ENCODE measurements around the gene TAAR8. TPM values are rescaled to one million over a fixed set of nuclear protein-coding genes. Genes with fewer than 3 reads are reported as not detected.
"Not testable (repeated sequence)": the region's sequence is repeated elsewhere in the genome, so short reads cannot be mapped to it uniquely, and the experiment has no call there.

Gene TAAR8
- total RNA-seq, 1 donor from 2014 or later, result not detected

DNA sequence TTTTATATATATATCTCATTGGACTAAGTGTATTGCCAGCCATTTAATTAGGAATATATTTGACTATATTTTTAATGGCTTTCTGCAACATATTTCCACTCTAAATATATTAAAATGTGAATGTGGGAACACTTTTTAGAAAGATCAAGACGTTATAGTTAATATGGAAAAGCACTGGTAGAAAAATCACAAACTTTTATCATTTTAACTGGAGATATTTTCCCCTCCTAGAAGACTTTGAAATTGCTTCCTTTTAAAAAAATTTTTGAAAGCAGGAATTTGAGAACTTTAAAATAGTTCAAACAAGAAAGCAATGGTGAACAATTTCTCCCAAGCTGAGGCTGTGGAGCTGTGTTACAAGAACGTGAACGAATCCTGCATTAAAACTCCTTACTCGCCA, 14.5 kb upstream of the TAAR8 start, which contains the start of gene TAAR9:
TSS of gene TAAR9 (plus strand) at position 301 of the 400 bp plus-strand sequence. CDS start at position 314, 13 bp downstream.
- H3K4me3 ChIP-seq (ENCODE audit: low read length in 3 of 3), result no peak within 1 kb of the TSS
- H3K9ac ChIP-seq (ENCODE audit: low read depth in 1 of 3, low read length in 3 of 3), result no peak within 1 kb of the TSS
- no peaks in the 10 kb centered on the region for H3K4me1 ChIP-seq (ENCODE audit: control insufficient read depth in 3 of 3, insufficient read depth in 3 of 3, low read length in 3 of 3)
- no peaks in the 10 kb centered on the region for H3K9me3 ChIP-seq (ENCODE audit: control insufficient read depth in 3 of 3, low read length in 3 of 3)
- no peaks in the 10 kb centered on the region for H3K36me3 ChIP-seq (ENCODE audit: control insufficient read depth in 3 of 3, insufficient read depth in 3 of 3, low read length in 3 of 3)
- H3K27ac ChIP-seq (ENCODE audit: low read depth, low read length), result no peak within 1 kb of the TSS
- H3K27me3 ChIP-seq (ENCODE audit: control insufficient read depth in 3 of 3, insufficient read depth in 3 of 3, low read length in 3 of 3), result peaks cover 0 to 5% (median 3%) of the 10 kb centered on the region in 3 donors

DNA sequence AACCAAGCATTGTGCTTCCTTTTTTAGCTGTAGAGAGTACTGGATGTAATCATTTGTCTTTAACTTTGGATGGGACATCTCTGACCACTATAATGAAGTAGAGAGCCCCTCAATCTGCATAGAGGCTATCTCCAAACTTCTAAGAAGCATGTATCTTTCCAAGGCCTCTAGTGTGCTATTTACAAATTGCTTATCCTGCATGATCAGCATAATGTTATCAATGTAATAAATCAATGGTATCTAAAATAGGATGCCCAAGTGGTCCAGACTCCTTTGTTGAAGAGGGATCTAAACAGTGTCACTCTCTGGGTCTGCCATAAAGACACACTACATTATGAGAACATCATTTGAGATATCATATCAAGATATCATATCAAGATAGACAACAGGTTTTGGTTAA, 7.6 kb upstream of the TAAR8 start:
- no peaks in the 10 kb centered on the region for H3K4me1 ChIP-seq (ENCODE audit: control insufficient read depth in 3 of 3, insufficient read depth in 3 of 3, low read length in 3 of 3)
- H3K27ac ChIP-seq (ENCODE audit: low read depth, low read length), result no peak overlapping the region
- H3K4me3 ChIP-seq (ENCODE audit: low read length in 3 of 3), result no peak overlapping the region
- peaks cover 0 to 2% (median 0%) of the 10 kb centered on the region in 3 donors for H3K27me3 ChIP-seq (ENCODE audit: control insufficient read depth in 3 of 3, insufficient read depth in 3 of 3, low read length in 3 of 3)
- no peaks in the 10 kb centered on the region for H3K9me3 ChIP-seq (ENCODE audit: control insufficient read depth in 3 of 3, low read length in 3 of 3)
- no peaks in the 10 kb centered on the region for H3K36me3 ChIP-seq (ENCODE audit: control insufficient read depth in 3 of 3, insufficient read depth in 3 of 3, low read length in 3 of 3)
- H3K9ac ChIP-seq (ENCODE audit: low read depth in 1 of 3, low read length in 3 of 3), result no peak overlapping the region

- no peak overlapping the region for H3K4me3 ChIP-seq (ENCODE audit: low read length in 3 of 3)
- no peak overlapping the region for H3K9ac ChIP-seq (ENCODE audit: low read depth in 1 of 3, low read length in 3 of 3)
- H3K9me3 ChIP-seq (ENCODE audit: control insufficient read depth in 3 of 3, low read length in 3 of 3), result no peaks in the 10 kb centered on the region
- no peaks in the 10 kb centered on the region for H3K4me1 ChIP-seq (ENCODE audit: control insufficient read depth in 3 of 3, insufficient read depth in 3 of 3, low read length in 3 of 3)
- H3K27me3 ChIP-seq (ENCODE audit: control insufficient read depth in 3 of 3, insufficient read depth in 3 of 3, low read length in 3 of 3), result peaks cover 0 to 7% (median 5%) of the 10 kb centered on the region in 3 donors
- H3K36me3 ChIP-seq (ENCODE audit: control insufficient read depth in 3 of 3, insufficient read depth in 3 of 3, low read length in 3 of 3), result no peaks in the 10 kb centered on the region
- no peak overlapping the region for H3K27ac ChIP-seq (ENCODE audit: low read depth, low read length)
These were observed 3.6 kb upstream of the TAAR8 start for GRCh38 chr6:132548746-132549463.

- Histone ChIP-seq H3K4me1 (ENCODE audit: control insufficient read depth in 3 of 3, insufficient read depth in 3 of 3, low read length in 3 of 3) (no peaks in the 10 kb centered on the region), H3K9ac (ENCODE audit: low read depth in 1 of 3, low read length in 3 of 3) (no peak overlapping the region), H3K27me3 (ENCODE audit: control insufficient read depth in 3 of 3, insufficient read depth in 3 of 3, low read length in 3 of 3) (peaks cover 0 to 7% (median 5%) of the 10 kb centered on the region in 3 donors), H3K27ac (ENCODE audit: low read depth, low read length) (no peak overlapping the region), H3K36me3 (ENCODE audit: control insufficient read depth in 3 of 3, insufficient read depth in 3 of 3, low read length in 3 of 3) (no peaks in the 10 kb centered on the region), H3K4me3 (ENCODE audit: low read length in 3 of 3) (no peak overlapping the region), H3K9me3 (ENCODE audit: control insufficient read depth in 3 of 3, low read length in 3 of 3) (no peaks in the 10 kb centered on the region)
These were observed 1.3 kb upstream of the TAAR8 start for GRCh38 chr6:132551214-132551613.

- H3K27ac ChIP-seq (ENCODE audit: low read depth, low read length); H3K36me3 ChIP-seq (ENCODE audit: control insufficient read depth in 3 of 3, insufficient read depth in 3 of 3, low read length in 3 of 3); H3K9ac ChIP-seq (ENCODE audit: low read depth in 1 of 3, low read length in 3 of 3); H3K9me3 ChIP-seq (ENCODE audit: control insufficient read depth in 3 of 3, low read length in 3 of 3); H3K4me1 ChIP-seq (ENCODE audit: control insufficient read depth in 3 of 3, insufficient read depth in 3 of 3, low read length in 3 of 3); H3K27me3 ChIP-seq (ENCODE audit: control insufficient read depth in 3 of 3, insufficient read depth in 3 of 3, low read length in 3 of 3); H3K4me3 ChIP-seq (ENCODE audit: low read length in 3 of 3): not testable (repeated sequence)
These were observed 7.6 kb downstream of the TAAR8 start for GRCh38 chr6:132560087-132560486.

GRCh38 chr6:132566404-132566803, 13.9 kb downstream of the TAAR8 start:
- no peak overlapping the region for H3K27ac ChIP-seq (ENCODE audit: low read depth, low read length)
- H3K9me3 ChIP-seq (ENCODE audit: control insufficient read depth in 3 of 3, low read length in 3 of 3), result no peaks in the 10 kb centered on the region
- no peak overlapping the region for H3K9ac ChIP-seq (ENCODE audit: low read depth in 1 of 3, low read length in 3 of 3)
- H3K4me1 ChIP-seq (ENCODE audit: control insufficient read depth in 3 of 3, insufficient read depth in 3 of 3, low read length in 3 of 3), result no peaks in the 10 kb centered on the region
- H3K4me3 ChIP-seq (ENCODE audit: low read length in 3 of 3), result no peak overlapping the region
- peaks cover 5 to 8% (median 6%) of the 10 kb centered on the region in 3 donors for H3K27me3 ChIP-seq (ENCODE audit: control insufficient read depth in 3 of 3, insufficient read depth in 3 of 3, low read length in 3 of 3)
- no peaks in the 10 kb centered on the region for H3K36me3 ChIP-seq (ENCODE audit: control insufficient read depth in 3 of 3, insufficient read depth in 3 of 3, low read length in 3 of 3)

DNA sequence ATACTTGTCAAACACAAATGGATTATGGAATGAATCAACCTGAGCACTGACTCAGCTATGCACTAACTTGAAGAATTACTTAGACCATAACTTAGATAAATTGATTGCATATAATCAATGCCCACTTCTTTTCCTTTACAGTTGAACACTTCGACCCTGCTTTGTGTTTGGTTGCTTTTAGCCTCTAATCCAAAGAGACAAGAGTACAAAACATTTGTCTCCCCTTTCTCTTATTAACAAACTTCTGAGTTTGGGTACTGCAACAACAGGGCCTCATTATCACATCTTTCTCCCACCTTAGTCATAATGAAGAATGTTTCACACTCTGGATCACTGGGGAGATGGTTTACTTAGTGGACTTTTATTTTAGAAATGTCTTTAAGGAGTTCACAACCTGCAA, 15.1 kb downstream of the TAAR8 start:
- Histone ChIP-seq H3K27ac (ENCODE audit: low read depth, low read length) (no peak overlapping the region), H3K36me3 (ENCODE audit: control insufficient read depth in 3 of 3, insufficient read depth in 3 of 3, low read length in 3 of 3) (no peaks in the 10 kb centered on the region), H3K9me3 (ENCODE audit: control insufficient read depth in 3 of 3, low read length in 3 of 3) (no peaks in the 10 kb centered on the region), H3K4me3 (ENCODE audit: low read length in 3 of 3) (no peak overlapping the region), H3K4me1 (ENCODE audit: control insufficient read depth in 3 of 3, insufficient read depth in 3 of 3, low read length in 3 of 3) (no peaks in the 10 kb centered on the region), H3K27me3 (ENCODE audit: control insufficient read depth in 3 of 3, insufficient read depth in 3 of 3, low read length in 3 of 3) (peaks cover 5 to 8% (median 6%) of the 10 kb centered on the region in 3 donors), H3K9ac (ENCODE audit: low read depth in 1 of 3, low read length in 3 of 3) (no peak overlapping the region)

GRCh38 chr6:132568611-132569010, 16.1 kb downstream of the TAAR8 start:
- Histone ChIP-seq H3K4me3 (ENCODE audit: low read length in 3 of 3) (no peak overlapping the region), H3K36me3 (ENCODE audit: control insufficient read depth in 3 of 3, insufficient read depth in 3 of 3, low read length in 3 of 3) (no peaks in the 10 kb centered on the region), H3K27me3 (ENCODE audit: control insufficient read depth in 3 of 3, insufficient read depth in 3 of 3, low read length in 3 of 3) (peaks cover 5 to 8% (median 6%) of the 10 kb centered on the region in 3 donors), H3K9me3 (ENCODE audit: control insufficient read depth in 3 of 3, low read length in 3 of 3) (no peaks in the 10 kb centered on the region), H3K27ac (ENCODE audit: low read depth, low read length) (no peak overlapping the region), H3K9ac (ENCODE audit: low read depth in 1 of 3, low read length in 3 of 3) (no peak overlapping the region), H3K4me1 (ENCODE audit: control insufficient read depth in 3 of 3, insufficient read depth in 3 of 3, low read length in 3 of 3) (no peaks in the 10 kb centered on the region)

DNA sequence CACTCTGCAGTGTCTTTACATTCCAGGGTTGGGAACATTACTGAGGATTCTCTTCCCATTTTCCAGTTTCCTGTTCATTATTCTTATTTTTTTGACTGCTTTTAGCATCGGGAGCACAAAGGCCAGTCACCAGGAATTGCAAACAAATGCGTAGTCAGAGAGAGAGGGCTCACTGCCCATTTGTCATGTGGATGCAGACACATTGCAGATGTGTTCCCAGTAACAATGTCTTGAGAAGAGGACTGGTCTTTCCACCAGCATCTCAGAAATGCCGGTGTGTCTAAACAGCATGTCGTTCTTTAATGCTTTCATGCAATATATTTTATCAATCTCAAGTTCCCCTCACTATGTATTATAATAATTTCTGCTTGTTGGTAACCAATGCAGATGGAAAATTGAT, 16.7 kb downstream of the TAAR8 start:
- Histone ChIP-seq H3K4me1 (ENCODE audit: control insufficient read depth in 3 of 3, insufficient read depth in 3 of 3, low read length in 3 of 3) (no peaks in the 10 kb centered on the region), H3K4me3 (ENCODE audit: low read length in 3 of 3) (no peak overlapping the region)

DNA sequence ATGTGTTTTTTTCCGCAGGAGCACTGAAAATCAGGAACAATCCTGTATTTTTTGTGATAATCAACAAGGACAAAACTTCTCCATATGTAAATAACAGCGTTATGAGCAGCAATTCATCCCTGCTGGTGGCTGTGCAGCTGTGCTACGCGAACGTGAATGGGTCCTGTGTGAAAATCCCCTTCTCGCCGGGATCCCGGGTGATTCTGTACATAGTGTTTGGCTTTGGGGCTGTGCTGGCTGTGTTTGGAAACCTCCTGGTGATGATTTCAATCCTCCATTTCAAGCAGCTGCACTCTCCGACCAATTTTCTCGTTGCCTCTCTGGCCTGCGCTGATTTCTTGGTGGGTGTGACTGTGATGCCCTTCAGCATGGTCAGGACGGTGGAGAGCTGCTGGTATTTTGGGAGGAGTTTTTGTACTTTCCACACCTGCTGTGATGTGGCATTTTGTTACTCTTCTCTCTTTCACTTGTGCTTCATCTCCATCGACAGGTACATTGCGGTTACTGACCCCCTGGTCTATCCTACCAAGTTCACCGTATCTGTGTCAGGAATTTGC, 17.8 kb downstream of the TAAR8 start, which contains the start of gene TAAR6:
TSS of gene TAAR6 (plus strand) at position 102 of the 557 bp plus-strand sequence. CDS start at position 102, 0 bp downstream.
- no peak within 1 kb of the TSS for H3K27ac ChIP-seq (ENCODE audit: low read depth, low read length)
- H3K9ac ChIP-seq (ENCODE audit: low read depth in 1 of 3, low read length in 3 of 3), result no peak within 1 kb of the TSS
- H3K36me3 ChIP-seq (ENCODE audit: control insufficient read depth in 3 of 3, insufficient read depth in 3 of 3, low read length in 3 of 3), result no peaks in the 10 kb centered on the region
- H3K9me3 ChIP-seq (ENCODE audit: control insufficient read depth in 3 of 3, low read length in 3 of 3), result no peaks in the 10 kb centered on the region
- H3K4me1 ChIP-seq (ENCODE audit: control insufficient read depth in 3 of 3, insufficient read depth in 3 of 3, low read length in 3 of 3), result no peaks in the 10 kb centered on the region
- peaks cover 5 to 8% (median 6%) of the 10 kb centered on the region in 3 donors for H3K27me3 ChIP-seq (ENCODE audit: control insufficient read depth in 3 of 3, insufficient read depth in 3 of 3, low read length in 3 of 3)
- H3K4me3 ChIP-seq (ENCODE audit: low read length in 3 of 3), result no peak within 1 kb of the TSS

More for the DNA sequence above, 16.7 kb downstream of the TAAR8 start:
- Histone ChIP-seq H3K36me3 (ENCODE audit: control insufficient read depth in 3 of 3, insufficient read depth in 3 of 3, low read length in 3 of 3) (no peaks in the 10 kb centered on the region), H3K9me3 (ENCODE audit: control insufficient read depth in 3 of 3, low read length in 3 of 3) (no peaks in the 10 kb centered on the region), H3K27ac (ENCODE audit: low read depth, low read length) (no peak overlapping the region), H3K9ac (ENCODE audit: low read depth in 1 of 3, low read length in 3 of 3) (no peak overlapping the region), H3K27me3 (ENCODE audit: control insufficient read depth in 3 of 3, insufficient read depth in 3 of 3, low read length in 3 of 3) (peaks cover 5 to 8% (median 6%) of the 10 kb centered on the region in 3 donors)

All from skeletal muscle tissue (tissue), 4 donors.